ENCODE results near the gene SON. TPM values are rescaled to one million over a fixed set of nuclear protein-coding genes. Genes with fewer than 3 reads are reported as not detected.

Gene SON
- total RNA-seq, 1 donor from 2014 or later = 230 TPM

DNA sequence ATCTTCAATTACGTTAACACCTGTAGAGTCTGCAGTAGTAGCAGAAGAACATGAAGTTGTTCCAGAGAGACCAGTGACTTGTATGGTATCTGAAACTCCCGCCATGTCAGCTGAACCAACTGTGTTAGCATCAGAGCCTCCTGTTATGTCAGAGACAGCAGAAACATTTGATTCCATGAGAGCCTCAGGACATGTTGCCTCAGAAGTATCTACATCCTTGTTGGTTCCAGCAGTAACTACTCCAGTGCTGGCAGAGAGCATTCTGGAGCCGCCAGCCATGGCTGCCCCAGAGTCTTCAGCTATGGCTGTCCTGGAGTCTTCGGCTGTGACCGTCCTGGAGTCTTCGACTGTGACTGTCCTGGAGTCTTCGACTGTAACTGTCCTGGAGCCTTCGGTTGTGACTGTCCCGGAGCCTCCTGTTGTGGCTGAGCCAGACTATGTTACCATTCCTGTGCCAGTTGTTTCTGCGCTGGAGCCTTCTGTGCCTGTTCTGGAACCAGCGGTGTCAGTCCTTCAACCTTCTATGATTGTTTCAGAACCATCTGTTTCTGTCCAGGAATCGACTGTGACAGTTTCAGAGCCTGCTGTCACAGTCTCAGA is 10.3 kb downstream of the SON start:
- TF ChIP-seq, protein P1, sequence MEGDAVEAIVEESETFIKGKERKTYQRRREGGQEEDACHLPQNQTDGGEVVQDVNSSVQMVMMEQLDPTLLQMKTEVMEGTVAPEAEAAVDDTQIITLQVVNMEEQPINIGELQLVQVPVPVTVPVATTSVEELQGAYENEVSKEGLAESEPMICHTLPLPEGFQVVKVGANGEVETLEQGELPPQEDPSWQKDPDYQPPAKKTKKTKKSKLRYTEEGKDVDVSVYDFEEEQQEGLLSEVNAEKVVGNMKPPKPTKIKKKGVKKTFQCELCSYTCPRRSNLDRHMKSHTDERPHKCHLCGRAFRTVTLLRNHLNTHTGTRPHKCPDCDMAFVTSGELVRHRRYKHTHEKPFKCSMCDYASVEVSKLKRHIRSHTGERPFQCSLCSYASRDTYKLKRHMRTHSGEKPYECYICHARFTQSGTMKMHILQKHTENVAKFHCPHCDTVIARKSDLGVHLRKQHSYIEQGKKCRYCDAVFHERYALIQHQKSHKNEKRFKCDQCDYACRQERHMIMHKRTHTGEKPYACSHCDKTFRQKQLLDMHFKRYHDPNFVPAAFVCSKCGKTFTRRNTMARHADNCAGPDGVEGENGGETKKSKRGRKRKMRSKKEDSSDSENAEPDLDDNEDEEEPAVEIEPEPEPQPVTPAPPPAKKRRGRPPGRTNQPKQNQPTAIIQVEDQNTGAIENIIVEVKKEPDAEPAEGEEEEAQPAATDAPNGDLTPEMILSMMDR (conservative IDR thresholded peaks at IDR 0.05; ENCODE audit: low read depth, low read length) = no peak
- no peak overlapping the region for H3K4me3 ChIP-seq (ENCODE audit: low read depth, low read length)
- DNase-seq (ENCODE audit: low read depth) = no peak

GRCh38 chr21:33554236-33554981 is 11.6 kb downstream of the SON start:
- no peak for DNase-seq (ENCODE audit: low read depth)
- TF ChIP-seq, protein P1 (conservative IDR thresholded peaks at IDR 0.05; ENCODE audit: low read depth, low read length) = no peak
- no peak overlapping the region for H3K4me3 ChIP-seq (ENCODE audit: low read depth, low read length)

DNA sequence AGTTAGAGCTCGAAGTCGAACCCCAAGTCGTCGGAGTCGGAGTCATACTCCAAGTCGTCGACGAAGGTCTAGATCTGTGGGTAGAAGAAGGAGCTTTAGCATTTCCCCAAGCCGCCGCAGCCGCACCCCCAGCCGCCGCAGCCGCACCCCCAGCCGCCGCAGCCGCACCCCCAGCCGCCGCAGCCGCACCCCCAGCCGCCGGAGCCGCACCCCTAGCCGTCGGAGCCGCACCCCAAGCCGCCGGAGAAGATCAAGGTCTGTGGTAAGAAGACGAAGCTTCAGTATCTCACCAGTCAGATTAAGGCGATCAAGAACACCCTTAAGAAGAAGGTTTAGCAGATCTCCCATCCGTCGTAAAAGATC is 12.1 kb downstream of the SON start:
- H3K4me3 ChIP-seq (ENCODE audit: low read depth, low read length) = no peak overlapping the region
- TF ChIP-seq, protein P1 (conservative IDR thresholded peaks at IDR 0.05; ENCODE audit: low read depth, low read length) = no peak
- DNase-seq (ENCODE audit: low read depth) = no peak

DNA sequence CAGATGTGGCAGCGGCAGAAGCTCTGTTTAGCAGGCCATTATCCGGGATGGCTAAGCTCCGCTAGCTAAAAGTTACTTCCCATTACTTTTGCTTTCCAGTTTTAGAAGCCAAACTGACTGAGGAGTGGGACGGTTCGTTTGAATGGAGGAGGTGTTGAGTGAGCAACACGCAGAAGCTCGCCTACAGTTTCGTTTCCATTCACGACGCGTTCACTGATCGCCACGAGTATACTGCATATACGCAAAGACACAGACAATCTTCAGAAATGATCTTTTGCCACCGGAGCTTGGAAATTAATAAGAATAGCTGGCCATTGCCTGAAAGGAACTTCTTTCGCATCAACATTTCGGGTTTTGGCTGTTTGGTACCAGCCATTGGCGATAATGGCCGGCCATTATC is 14.6 kb downstream of the SON start:
- TF ChIP-seq, protein P1 (conservative IDR thresholded peaks at IDR 0.05; ENCODE audit: low read depth, low read length) = no peak
- DNase-seq (ENCODE audit: low read depth) = no peak
- no peak overlapping the region for H3K4me3 ChIP-seq (ENCODE audit: low read depth, low read length)

- DNase-seq (ENCODE audit: low read depth) = no peak
- TF ChIP-seq, protein P1 (conservative IDR thresholded peaks at IDR 0.05; ENCODE audit: low read depth, low read length) = no peak
- H3K4me3 ChIP-seq (ENCODE audit: low read depth, low read length) = no peak overlapping the region
Observed at GRCh38 chr21:33558777-33559421, 16.1 kb downstream of the SON start.

GRCh38 chr21:33559813-33560212 is 17.0 kb downstream of the SON start:
- H3K4me3 ChIP-seq (ENCODE audit: low read depth, low read length) = no peak overlapping the region
- TF ChIP-seq, protein P1 (conservative IDR thresholded peaks at IDR 0.05; ENCODE audit: low read depth, low read length) = no peak
- DNase-seq (ENCODE audit: low read depth) = no peak

Measured in epithelial cell of proximal tubule (primary cell).